ENCODE data around the gene DFFB. TPM values are rescaled to one million over a fixed set of nuclear protein-coding genes. Genes with fewer than 3 reads are reported as not detected.

DFFB gene
- total RNA-seq, 1 donor from 2014 or later, result 6.0 TPM

DNA sequence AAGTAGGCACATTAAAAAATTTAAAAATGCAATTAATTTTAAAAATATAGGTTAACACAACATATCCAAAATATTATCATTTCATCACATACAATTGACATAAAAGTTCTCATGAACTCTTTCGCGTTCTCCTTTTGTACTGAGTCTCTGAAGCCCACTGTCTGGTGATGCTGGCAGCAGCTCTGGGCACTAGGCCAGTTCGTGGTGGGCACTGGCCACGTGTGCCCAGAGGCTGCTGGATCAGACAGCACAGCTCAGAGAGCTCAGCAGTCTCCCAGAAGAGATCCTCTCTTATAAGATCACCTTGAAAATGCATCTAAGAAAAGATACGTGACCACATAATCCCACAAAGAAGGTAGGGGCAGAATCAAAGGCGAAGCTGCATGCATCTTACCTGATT, 10.2 kb upstream of the DFFB start:
- no peak overlapping the region for H3K4me3 ChIP-seq (ENCODE audit: low read depth, low read length)
- H3K27me3 ChIP-seq (ENCODE audit: control insufficient read depth, insufficient read depth, low read length), result no peaks in the 10 kb centered on the region
- H3K36me3 ChIP-seq (ENCODE audit: control insufficient read depth, insufficient read depth, low read length), result no peaks in the 10 kb centered on the region
- no peak for DNase-seq (ENCODE audit: low read depth)
- TF ChIP-seq CTCF (IDR thresholded peaks at IDR 0.05; ENCODE audit: insufficient read depth, low read length, poor library complexity, severe bottlenecking), result no peak

DNA sequence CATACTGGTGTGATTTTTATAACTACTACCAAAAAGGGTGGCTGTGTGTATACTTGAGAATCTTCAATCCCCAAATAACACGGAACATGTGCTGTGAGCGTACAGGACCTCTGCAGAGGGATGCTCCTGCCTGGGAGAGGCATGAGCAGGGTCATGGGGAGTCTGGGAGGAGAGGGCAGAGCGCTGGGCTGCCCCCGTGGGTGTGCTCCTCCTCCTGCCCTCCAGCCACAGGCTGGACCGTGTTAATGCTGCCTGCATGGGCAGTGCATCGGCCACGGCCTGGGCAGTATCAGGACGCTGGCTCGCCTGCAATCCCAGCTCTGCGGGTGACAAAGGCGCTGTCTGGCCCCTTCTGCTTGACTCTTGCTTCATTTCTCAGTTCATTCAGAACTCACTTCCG, 6.4 kb upstream of the DFFB start:
- Histone ChIP-seq H3K27me3 (ENCODE audit: control insufficient read depth, insufficient read depth, low read length) (no peaks in the 10 kb centered on the region), H3K4me3 (ENCODE audit: low read depth, low read length) (no peak overlapping the region), H3K36me3 (ENCODE audit: control insufficient read depth, insufficient read depth, low read length) (no peaks in the 10 kb centered on the region)
- DNase-seq (ENCODE audit: low read depth), result no peak
- TF ChIP-seq CTCF (IDR thresholded peaks at IDR 0.05; ENCODE audit: insufficient read depth, low read length, poor library complexity, severe bottlenecking), result no peak

- H3K27me3 ChIP-seq (ENCODE audit: control insufficient read depth, insufficient read depth, low read length), result no peaks in the 10 kb centered on the region
- no peak for DNase-seq (ENCODE audit: low read depth)
- no peak for TF ChIP-seq CTCF (IDR thresholded peaks at IDR 0.05; ENCODE audit: insufficient read depth, low read length, poor library complexity, severe bottlenecking)
- H3K36me3 ChIP-seq (ENCODE audit: control insufficient read depth, insufficient read depth, low read length), result no peaks in the 10 kb centered on the region
- H3K4me3 ChIP-seq (ENCODE audit: low read depth, low read length), result no peak overlapping the region
These were observed 6.0 kb upstream of the DFFB start for GRCh38 chr1:3851292-3851691.

GRCh38 chr1:3852091-3852490, 5.2 kb upstream of the DFFB start:
- H3K27me3 ChIP-seq (ENCODE audit: control insufficient read depth, insufficient read depth, low read length), result no peaks in the 10 kb centered on the region
- no peak for TF ChIP-seq CTCF (IDR thresholded peaks at IDR 0.05; ENCODE audit: insufficient read depth, low read length, poor library complexity, severe bottlenecking)
- DNase-seq (ENCODE audit: low read depth), result no peak

DNA sequence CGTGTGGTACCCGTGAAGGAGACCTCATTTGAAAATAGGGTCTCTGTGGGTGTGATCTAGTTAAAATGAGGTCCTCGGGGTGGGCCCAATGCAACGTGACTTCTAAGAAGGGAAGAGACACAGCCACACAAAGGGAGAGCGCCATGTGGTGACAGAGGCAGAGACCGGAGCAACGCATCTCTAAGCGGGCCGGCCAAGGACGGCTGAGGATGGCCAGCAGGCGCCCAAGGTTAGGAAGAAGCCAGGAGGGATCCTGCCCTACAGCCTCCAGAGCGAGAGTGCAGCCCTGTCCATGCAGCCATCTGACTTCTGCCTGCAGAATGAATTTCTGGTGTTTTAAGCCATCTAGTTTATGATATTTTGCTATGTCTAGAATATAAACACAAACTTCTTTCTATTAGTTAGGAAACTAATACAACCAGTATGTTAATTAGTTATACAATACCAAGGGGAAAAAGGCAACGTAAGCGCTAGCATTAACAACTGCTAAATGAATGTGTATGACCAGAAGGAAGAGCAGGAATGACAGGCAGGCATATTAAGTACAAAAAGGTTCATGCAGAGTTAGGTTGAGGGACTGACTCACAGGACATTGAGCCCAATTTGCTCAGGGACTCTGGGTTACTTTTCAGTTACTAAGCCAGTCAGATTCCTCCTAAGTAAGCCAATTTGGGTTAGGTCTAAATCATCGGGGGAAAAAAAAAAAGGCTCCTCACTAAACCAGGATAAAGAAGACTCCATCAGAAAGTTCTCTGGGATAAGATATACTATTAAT, 4.4 kb upstream of the DFFB start:
- Histone ChIP-seq H3K36me3 (ENCODE audit: control insufficient read depth, insufficient read depth, low read length) (no peaks in the 10 kb centered on the region), H3K4me3 (ENCODE audit: low read depth, low read length) (no peak overlapping the region), H3K27me3 (ENCODE audit: control insufficient read depth, insufficient read depth, low read length) (no peaks in the 10 kb centered on the region)
- DNase-seq (ENCODE audit: low read depth), result no peak
- no peak for TF ChIP-seq CTCF (IDR thresholded peaks at IDR 0.05; ENCODE audit: insufficient read depth, low read length, poor library complexity, severe bottlenecking)

More at GRCh38 chr1:3852091-3852490, 5.2 kb upstream of the DFFB start:
- no peak overlapping the region for H3K4me3 ChIP-seq (ENCODE audit: low read depth, low read length)
- H3K36me3 ChIP-seq (ENCODE audit: control insufficient read depth, insufficient read depth, low read length), result no peaks in the 10 kb centered on the region

DNA sequence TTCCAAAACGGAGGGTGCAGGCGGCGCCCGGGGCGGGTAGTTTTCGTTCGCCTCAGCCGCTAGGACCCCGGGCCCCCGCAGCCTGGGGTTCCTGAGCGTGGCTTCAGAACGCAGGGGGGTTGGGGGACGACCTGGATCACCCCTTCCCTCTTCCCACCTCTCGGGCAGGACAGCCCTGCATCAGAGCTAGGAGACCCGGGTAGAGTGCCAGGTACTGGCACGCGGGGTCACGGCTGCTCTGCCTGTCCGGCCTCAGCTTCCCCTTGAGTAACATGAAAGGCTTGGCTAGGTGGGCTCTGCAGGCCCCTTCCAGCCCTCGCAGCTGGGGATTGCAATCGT, 484 bp downstream of the DFFB start:
- no peak for DNase-seq (ENCODE audit: low read depth)

More for the DNA sequence above, 484 bp downstream of the DFFB start:
- no peaks in the 10 kb centered on the region for H3K36me3 ChIP-seq (ENCODE audit: control insufficient read depth, insufficient read depth, low read length)
- TF ChIP-seq CTCF (IDR thresholded peaks at IDR 0.05; ENCODE audit: insufficient read depth, low read length, poor library complexity, severe bottlenecking), result no peak
- H3K27me3 ChIP-seq (ENCODE audit: control insufficient read depth, insufficient read depth, low read length), result no peaks in the 10 kb centered on the region
- H3K4me3 ChIP-seq (ENCODE audit: low read depth, low read length), result peak overlapping the region; percentile 89

Measured in kidney epithelial cell (primary cell).